ENCODE data around the gene PBRM1.

Gene PBRM1

DNA sequence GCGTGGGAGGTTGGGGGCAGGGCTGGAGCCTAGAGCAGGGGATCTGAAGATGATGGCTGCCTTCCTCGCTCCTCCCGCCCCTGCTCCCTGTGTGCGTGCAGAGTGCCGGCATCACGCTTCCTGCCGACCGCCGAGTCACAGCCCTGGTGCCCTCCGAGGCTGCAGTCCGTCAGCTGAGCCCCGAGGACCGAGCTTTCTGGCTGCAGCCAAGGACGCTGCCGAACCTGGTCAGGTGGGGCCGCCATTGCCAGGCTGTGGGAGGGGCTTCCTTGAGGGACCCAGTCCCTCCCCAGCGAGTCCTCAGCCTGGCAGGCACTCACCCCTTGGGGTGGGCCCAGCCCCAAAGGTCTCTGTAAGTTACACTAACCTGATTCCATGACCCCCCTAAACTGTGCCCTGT lies 173.0 kb downstream of the PBRM1 start:
- no peak for DNase-seq (ENCODE audit: low read depth in 3 of 3, low spot score in 1 of 3)

DNA sequence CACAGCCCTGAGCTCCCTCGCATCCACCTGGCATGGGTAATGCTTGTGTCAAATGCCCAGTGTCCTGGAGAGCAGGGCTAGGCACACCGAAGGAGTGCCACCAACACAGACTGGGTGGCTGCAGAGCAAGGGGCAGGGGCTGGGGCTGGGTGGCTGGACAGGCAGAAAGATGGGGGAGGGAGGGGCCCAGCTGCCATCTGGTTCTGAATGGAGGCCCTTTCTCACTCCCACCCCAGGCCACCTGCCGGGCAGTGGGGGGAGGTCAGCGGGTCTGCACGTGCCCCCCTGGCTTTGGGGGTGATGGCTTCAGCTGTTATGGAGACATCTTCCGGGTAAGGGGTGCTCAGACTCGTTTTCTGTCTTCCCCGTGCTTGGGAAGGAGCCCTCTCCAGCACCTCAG lies 173.6 kb downstream of the PBRM1 start:
- no peak for DNase-seq (ENCODE audit: low read depth in 3 of 3, low spot score in 1 of 3)

DNA sequence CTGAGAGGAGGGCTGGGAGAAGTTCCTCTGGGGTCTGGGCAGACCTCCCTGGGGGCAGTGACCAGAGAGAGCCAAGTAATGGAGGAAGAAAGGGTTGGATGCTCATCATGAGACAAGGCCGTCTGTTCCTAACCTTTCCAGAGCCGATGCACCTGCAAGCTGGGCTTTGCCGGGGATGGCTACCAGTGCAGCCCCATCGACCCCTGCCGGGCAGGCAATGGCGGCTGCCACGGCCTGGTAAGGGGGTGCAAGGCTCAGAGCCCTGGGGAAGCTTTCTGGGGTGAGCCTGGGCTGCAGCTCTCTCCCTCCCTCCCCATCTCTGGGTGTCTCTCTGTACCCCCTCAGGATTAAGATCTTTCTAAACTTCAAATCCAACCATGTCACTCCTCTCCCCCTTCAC lies 174.2 kb downstream of the PBRM1 start:
- no peak for DNase-seq (ENCODE audit: low read depth in 3 of 3, low spot score in 1 of 3)

DNA sequence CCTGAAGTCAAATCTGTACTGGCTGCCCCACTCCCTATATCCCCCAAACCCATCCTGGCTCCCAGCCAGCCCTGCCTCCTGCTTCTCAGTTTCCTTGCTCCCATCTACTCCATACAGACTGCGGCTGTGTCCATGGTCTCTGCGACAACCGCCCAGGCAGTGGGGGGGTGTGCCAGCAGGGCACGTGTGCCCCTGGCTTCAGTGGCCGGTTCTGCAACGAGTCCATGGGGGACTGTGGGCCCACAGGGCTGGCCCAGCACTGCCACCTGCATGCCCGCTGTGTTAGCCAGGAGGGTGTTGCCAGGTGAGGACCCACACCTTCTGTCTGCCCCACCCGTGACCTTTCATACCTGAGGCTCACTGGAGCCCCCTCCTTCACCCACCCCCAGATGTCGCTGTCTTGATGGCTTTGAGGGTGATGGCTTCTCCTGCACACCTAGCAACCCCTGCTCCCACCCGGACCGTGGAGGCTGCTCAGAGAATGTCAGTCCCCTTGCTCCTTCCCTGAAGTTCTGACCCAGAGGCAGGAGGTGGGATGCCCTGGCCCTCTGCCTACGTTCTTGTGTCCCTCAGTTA lies 175.9 kb downstream of the PBRM1 start:
- no peak for DNase-seq (ENCODE audit: low read depth in 3 of 3, low spot score in 1 of 3)

DNA sequence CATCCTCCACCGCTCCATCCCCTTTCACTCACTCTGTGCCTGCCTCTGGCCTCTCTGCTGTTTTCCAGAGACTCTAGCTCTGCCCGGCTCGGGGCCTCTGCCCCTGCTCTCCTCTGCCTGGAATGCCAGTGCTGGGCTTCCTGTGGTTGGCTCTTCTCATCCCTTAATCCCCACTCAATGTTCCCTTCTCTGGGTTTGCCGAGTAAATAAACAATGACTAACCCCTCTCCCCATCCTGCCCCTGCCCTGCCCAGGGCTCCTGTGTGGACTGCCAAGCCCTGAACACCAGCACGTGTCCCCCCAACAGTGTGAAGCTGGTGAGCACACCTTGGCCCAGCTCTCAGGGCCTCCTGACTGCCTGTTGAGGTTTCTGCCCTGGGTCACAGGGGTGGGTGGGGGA lies 178.4 kb downstream of the PBRM1 start:
- DNase-seq (ENCODE audit: low read depth in 3 of 3, low spot score in 1 of 3): no peak

DNA sequence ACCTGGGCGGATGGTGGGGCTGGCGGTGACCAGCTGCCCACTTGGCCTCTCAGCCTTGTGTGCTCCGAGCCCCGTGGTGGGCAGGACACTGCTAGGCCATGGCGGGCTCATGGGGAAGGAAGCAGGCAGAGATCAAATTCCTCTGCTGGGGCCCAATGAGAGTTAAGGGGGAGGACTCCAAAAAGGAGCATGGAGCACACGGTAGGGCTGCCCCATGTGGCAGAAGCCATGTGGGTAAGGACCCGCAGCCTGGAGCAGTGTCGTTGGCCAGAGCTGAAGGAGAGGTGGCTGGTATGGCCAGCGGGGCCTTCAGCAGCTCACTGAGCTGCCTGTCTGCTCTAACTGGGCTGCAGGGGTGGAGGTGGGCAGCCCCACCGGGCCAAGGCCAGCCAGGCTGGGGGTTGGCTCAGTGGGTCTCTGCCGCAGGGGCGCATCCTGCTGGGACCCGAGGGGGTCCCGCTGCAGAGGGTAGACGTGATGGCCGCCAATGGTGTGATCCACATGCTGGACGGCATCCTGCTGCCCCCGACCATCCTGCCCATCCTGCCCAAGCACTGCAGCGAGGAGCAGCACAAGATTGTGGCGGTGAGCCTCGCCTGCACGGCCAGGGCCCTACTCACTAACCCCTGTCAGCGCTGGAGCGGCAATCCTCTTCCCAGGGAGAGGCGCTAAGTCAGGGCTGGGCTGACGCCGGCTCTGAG lies 179.3 kb downstream of the PBRM1 start:
- DNase-seq (ENCODE audit: low read depth in 3 of 3, low spot score in 1 of 3): no peak

DNA sequence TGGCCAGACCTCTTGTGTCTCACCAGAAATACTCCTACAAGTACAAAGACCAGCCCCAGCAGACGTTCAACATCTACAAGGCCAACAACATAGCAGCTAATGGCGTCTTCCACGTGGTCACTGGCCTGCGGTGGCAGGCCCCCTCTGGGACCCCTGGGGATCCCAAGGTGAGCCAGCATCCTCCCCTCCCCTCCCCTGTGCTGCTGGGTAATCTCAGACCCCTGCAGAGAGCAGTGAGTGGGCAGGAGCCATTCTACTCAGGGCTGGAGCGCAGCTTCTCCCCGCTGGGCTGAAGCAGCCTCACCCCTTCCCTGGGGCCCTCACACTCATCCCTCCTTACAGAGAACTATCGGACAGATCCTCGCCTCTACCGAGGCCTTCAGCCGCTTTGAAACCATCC lies 180.7 kb downstream of the PBRM1 start:
- no peak for DNase-seq (ENCODE audit: low read depth in 3 of 3, low spot score in 1 of 3)

DNA sequence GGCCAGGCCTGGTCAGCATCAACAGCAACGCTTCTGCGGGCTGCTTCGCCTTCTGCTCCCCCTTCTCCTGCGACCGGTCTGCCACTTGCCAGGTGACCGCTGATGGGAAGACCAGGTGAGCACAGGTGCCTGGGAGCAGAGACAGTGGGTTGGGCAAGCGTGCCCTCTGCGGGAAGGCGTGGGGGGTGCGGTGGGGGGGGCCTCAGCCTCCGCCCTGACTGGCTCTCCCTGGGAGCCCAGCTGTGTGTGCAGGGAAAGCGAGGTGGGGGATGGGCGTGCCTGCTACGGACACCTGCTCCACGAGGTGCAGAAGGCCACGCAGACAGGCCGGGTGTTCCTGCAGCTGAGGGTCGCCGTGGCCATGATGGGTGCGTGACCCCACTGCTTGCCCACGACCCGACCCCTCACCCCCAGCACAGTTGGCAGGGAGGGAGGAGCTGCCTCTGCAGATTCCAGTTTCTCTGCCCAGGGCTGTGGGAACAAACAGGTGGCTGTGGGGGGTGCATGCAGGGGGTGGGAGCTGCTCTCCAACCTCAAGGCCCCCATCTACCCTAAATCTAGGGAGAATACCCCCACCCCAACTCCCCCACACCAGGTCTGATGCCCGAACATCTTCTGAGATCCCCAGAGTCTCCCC lies 181.8 kb downstream of the PBRM1 start:
- DNase-seq (ENCODE audit: low read depth in 3 of 3, low spot score in 1 of 3): no peak

DNA sequence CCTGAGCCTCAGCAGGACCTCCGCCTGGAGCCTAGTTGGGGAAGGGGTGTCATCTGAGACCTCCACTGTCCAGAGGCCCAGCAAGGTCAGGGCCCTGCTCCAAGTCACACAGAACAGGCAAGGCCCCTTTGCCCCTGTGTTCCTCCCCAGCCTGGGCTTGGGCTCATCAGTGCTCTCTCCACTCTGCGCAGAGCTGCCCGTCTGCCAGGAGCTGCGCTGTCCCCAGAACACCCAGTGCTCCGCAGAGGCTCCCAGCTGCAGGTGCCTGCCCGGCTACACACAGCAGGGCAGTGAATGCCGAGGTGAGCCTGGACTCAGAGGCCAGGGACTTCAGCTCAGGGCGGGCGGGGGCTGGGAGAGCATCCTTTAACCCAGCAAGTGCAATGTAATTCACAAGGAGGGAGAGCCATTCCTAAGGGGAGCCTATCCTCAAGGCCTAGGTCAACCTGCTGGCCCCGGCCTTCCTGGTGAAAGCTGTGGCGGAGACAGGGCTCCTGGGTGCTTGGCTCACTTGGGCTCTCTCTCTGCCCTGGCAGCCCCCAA lies 182.8 kb downstream of the PBRM1 start:
- DNase-seq (ENCODE audit: low read depth in 3 of 3, low spot score in 1 of 3): no peak

DNA sequence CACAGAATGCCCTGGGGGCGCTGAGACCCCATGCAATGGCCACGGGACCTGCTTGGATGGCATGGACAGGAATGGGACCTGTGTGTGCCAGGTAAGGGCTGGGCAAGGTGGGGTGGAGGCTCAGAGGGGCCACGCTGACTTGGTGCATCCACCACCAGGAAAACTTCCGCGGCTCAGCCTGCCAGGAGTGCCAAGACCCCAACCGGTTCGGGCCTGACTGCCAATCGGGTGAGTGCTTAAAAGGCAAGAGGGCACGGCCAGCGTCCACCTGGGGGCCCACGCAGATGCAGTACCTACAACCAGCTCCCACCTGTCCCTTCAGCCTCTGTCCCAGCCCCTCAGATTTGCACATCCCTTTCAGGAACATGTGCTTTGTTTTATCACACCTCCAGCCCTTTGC lies 183.7 kb downstream of the PBRM1 start:
- DNase-seq (ENCODE audit: low read depth in 3 of 3, low spot score in 1 of 3): no peak

DNA sequence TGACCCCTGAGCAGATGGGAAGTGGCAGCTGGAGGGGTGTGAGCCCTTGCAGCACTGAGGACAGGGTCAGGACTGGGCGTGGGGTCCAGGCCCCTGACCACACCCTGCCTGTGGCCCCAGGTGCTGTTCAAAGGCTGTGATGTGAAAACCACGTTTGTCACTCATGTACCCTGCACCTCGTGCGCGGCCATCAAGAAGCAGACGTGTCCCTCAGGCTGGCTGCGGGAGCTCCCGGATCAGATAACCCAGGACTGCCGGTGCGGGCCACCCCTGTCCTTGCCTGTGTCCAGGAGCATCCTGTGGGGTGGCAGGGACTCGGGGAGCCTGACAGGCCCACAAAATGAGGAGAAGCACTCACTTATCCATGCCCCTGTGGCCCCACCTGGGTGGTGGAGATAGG lies 184.7 kb downstream of the PBRM1 start:
- no peak for DNase-seq (ENCODE audit: low read depth in 3 of 3, low spot score in 1 of 3)

DNA sequence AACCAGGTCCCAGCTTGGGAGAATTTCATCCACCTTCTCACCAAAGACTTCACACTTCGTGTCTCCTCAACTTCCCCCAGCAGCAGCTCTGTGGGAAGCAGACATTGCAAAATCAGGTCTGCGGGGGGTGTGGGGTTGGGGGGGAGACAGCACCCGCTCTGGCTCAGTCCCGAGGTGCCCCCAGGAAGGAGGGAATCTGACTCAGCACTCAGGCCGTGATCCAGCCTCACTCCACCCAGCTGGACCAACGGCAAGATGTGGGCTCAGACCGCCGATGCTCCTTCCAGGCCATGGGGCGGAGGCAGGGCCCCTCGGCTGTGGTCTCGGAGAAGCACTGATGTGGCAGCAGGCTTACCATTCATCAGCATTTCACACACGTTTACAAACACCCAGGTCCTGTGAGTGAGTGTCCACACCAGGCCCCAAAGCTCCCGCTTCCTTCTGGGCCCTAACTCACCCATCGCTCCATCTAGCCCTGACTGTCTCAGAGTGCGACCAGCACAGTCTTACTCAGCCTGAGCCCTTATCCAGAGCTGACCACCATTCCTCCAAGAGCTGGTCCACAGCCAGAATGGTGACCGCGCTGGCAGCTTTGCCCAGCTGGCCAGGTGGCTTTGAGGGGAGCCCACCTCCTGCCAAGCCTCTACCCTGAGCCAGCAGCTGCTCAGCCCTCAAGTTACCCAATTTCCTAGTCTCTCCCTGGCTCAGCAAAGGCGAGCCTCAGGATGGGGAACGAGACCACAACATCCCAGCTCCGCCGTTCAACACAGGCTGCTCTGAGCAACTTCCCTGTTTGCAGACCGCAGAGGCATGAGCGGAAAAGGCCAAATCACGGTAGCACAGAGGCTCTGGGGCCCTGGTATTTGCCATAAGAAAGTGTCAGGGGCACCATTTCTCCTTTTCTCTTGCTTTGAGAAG lies 187.3 kb downstream of the PBRM1 start:
- DNase-seq (ENCODE audit: low read depth in 3 of 3, low spot score in 1 of 3): no peak

DNA sequence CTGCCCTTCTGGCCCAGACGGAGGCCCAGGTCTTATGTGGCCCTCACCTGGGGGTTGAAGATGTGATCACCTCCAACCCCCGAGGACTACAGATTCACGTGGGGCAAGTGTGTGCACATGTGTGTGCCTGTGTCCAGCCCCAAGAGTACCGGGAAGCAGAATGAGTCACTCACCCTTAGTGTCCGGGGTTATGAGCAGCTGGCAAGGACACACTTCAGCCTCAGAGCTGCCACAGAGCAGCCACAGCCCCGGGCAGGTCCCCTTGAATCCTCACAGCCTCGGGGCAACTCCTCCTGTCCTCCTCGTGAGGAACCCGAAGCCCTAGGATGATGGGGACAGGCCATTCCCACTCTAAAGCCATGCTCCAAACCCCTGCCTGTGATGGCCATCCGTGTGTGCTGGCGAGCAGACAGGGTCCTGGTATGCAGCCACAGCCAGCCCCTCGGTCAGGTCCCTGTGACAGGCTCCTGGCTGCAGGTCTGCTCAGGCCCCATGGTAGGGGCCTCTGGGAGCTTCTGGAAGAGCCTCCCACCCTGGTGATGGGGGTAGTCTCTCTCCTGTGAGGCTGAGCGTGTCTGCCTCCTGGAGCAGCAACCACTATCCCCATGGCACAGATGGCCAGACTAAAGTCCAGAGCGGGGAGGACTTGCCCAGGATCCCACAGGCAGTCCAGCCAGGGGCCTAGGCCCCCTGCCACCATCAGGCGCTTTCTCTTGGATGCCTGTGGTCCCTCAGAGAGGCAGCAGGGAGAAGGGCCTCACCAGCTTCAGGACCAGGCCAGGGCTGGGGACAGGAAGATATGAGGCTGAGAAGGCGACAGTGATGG lies 189.7 kb downstream of the PBRM1 start:
- DNase-seq (ENCODE audit: low read depth in 3 of 3, low spot score in 1 of 3): no peak
